OCI-LY1 (cell line): ENCODE data around the gene GALNT9.

Experiments used
- CTCF ChIP-seq: fragments of 200-600 bp; sonication (generic), shearing (Covaris generic); IDR thresholded peaks from 2 replicates; pipeline ENCODE4 v1.5.1; 2017; ENCODE audit warnings: mild to moderate bottlenecking, antibody characterized with exemption, low read length, moderate library complexity, mixed read lengths
- EZH2 ChIP-seq: fragments of 200-600 bp; sonication (generic), shearing (Covaris generic); IDR thresholded peaks from 2 replicates; pipeline ENCODE4 v1.8.0; 2017; ENCODE audit warnings: borderline replicate concordance, mixed run types, mild to moderate bottlenecking, antibody characterized with exemption, low read length, moderate library complexity, mixed read lengths

GRCh38 chr12:132290203-132290540 is 39.2 kb downstream of the GALNT9 start:
- no peak for TF ChIP-seq CTCF
- no peak for TF ChIP-seq EZH2
